NCI-H345 treated with DMSO at 0.1 percent for 48 hours (cell line): ENCODE results near the gene TBC1D25.
A peak's percentile ranks its signal among the peaks of the same experiment; 100 is the strongest.

ENCODE experiments used
- DNase-seq: peaks from one replicate; lab custom pipeline; 2025; ENCODE audit not compliant: unreplicated experiment; lab: John Stamatoyannopoulos, UW

TBC1D25 gene, protein sequence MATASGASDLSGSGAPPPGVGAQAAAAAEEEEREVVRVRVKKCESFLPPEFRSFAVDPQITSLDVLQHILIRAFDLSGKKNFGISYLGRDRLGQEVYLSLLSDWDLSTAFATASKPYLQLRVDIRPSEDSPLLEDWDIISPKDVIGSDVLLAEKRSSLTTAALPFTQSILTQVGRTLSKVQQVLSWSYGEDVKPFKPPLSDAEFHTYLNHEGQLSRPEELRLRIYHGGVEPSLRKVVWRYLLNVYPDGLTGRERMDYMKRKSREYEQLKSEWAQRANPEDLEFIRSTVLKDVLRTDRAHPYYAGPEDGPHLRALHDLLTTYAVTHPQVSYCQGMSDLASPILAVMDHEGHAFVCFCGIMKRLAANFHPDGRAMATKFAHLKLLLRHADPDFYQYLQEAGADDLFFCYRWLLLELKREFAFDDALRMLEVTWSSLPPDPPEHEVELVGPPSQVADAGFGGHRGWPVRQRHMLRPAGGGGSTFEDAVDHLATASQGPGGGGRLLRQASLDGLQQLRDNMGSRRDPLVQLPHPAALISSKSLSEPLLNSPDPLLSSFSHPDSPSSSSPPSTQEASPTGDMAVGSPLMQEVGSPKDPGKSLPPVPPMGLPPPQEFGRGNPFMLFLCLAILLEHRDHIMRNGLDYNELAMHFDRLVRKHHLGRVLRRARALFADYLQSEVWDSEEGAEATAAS

DNA sequence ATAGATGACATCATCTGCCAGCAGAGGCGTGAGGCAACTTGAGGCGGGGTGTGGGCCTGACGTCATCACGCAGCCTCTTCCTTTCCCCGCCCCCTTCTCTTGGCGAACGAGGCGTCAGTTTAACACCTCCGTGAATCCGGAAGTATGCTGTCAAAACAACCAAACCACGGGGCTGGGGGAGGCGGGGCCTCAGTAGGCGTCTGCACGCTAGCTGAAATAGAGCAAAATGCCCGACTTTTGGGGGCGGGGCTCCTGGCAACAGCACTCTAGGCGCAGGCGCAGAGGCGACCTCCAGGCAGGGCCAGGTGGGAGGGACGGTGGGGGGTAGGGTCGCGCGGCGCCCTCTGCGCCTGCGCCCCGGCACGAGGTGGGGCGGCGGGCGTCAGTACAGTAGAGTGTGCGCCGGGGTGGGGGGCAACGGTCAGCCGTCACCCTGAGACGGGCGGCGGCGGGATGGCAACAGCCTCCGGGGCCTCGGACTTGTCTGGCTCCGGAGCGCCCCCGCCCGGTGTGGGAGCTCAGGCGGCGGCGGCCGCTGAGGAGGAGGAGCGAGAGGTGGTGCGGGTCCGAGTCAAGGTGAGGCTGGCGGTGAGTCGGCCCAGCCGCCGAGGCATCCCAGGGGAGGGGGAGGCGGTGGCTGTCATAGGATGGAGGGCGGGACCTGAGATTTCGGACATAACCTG is at the start of gene TBC1D25:
Gene TBC1D25, plus strand, starts transcription at position 370 of the 683 bp plus-strand sequence. Its CDS starts 84 bp downstream, at position 454.
- DNase-seq = peak; percentile 89

DNA sequence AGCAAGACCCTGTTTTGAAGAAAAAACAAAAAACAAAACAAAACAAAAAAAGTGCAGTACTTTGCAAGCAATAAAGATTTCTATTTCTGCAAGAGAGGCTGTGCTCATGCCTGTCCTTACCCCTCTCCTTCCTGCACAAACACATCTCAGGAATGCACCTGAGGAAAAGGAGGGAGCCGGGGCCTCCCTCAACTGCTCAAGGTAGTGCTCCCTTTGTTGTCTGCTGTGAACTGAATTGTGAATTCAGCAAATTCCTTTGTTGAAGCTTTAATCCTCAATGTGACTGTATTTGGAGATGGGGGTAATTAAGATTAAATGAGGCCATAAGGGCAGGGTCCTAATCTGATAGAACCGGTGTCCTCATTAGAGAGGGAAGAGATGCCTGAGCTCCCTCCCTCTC is 49.6 kb upstream of the TBC1D25 start:
- DNase-seq = no peak

DNA sequence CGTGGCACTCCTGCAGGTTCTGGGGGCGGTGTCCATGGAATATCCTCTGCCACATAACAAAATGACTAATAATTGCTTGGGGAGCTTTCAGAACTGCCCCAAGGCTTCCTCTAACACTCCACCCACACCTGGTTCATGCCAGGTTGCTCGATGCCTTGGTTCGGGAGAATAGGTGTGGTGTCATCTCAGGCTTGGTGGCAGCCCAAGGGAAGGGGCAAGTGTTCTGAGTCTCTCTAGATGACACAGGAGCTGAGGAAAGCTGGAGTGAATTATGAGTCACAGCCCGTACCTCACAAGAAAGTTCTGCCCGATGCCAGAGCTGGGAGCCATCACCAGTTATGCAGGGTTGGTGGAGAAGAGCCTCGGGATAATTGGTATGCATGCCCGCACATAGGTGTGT is 48.9 kb upstream of the TBC1D25 start:
- DNase-seq = no peak

DNA sequence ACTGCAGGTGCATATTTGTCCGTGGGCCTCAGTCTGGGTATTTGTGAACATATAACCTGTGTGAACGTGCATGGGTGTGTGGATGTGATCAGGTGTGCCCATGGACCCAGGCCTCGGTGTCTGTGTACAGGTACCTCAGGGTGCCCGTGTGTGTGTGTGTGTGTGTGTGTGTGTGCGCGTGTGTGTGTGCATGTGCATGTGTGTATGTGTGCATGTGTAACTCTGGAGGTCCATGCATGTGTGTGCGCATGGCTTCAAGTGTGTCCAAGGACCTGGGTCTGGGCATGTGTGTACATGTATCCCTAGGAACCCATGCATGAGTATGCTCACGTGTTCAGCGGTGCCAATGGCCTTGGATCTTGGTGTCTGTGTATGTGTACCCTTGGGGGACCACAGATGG is 47.7 kb upstream of the TBC1D25 start:
- DNase-seq = no peak

DNA sequence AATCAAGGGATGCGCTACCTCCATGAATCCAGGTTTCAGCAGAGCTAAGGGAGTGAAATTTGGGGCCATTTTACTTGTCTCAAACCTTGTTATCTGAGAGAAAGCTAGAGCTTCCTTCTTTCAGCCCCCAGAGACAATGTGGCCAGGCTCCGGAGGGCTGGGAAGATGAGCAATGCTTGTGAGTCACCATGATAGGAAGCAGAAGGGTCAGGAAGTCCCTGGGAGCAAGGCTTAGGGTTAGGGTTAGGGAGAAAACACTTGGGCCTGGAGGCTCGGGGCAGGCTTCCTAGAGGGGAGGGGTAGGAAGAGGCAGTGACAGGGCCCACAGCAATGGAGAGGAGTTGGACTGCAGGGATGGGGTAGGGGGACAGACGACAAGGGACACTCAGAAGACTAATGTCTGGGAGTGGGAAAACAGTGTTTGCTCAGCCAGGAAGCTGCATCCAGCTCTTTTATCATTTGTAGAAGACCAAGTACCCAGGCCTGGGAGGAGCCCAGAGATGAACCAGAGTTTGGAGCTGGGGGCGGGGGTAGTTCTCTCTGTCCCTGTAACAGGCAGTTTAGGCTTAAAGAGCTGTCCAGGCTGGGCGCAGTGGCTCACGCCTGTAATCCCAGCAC is 47.1 kb upstream of the TBC1D25 start:
- DNase-seq = no peak

DNA sequence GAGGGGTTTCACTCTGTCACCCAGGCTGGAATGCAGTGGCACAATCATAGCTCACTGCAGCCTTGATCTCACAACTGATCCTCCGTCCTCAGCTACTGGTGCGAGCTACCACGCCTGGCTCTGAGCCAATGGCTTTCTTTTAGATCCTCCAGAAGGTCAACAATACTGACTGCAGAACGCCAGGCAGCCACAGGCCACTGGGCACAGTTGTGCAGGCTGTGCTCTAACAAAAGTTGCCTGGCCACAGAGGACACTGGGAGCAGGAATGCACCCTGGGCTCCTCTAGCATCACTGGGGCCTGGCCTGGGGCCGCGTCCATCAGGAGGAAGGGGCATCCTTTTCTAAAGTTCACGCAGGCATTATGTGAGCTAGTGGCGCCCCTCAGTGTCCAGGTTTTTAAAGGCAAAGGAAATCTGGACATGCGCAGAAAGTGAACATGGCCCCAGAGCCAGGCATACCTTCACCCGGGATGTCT is 45.6 kb upstream of the TBC1D25 start:
- DNase-seq = no peak

DNA sequence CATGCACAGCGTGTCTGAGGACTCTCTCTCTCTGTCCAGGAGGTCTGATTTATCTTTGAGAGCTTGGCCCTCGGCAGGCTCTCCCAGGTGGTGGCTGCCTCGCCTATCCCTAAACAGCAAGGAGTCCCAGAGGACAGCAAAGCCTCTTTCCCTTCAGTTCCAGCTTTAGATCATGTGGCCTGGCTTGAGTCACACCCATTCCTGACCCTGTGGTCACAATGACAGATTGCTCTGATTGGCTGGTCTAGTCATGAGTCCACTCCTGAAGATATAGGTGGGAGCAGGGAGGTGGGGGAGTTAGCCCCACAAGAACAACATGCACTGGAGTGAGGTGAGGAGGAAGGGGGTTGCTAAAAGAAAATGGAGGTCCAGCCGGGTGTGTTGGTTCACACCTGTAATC is 42.9 kb upstream of the TBC1D25 start:
- DNase-seq = no peak

DNA sequence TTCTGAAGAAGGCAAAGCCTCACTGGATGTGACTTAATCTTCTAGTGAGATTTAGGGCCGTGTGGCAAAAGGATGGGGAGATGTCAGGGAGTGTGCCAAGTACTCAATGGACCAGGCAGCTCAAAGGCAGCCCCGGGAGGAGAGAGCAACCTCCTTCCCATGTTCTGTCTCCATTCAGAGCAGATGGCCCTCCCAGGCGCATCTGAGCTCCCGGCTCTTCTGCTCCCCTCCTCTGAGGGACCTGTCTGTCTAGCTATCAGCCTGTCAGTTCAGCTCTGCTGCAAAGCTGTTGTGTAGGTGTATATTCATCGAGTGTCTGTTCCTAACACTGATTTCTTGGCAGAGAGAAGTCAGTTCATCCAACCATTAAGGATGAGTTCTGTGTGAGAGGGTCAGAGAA is 41.6 kb upstream of the TBC1D25 start:
- DNase-seq = no peak

DNA sequence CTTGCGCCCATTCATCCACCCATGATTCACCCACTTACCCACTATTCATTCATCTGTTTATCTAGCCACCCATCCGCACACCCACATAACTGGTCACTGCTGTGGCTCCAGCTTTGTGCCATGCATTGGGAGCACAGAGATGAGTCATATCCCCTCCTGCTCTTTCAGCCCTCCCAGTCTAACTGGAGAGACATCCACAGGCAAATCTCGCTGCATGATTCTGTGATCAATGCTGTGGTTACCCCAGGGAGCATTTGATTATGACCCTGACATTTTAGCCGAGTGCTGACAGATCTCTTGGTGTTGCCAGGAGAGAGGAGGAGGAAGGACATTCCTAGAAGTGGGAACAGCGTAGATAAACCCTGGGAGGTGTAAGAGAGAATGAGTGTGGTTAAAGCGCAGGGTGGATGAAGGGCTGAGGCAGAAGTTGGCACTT is 41.1 kb upstream of the TBC1D25 start:
- no peak for DNase-seq

DNA sequence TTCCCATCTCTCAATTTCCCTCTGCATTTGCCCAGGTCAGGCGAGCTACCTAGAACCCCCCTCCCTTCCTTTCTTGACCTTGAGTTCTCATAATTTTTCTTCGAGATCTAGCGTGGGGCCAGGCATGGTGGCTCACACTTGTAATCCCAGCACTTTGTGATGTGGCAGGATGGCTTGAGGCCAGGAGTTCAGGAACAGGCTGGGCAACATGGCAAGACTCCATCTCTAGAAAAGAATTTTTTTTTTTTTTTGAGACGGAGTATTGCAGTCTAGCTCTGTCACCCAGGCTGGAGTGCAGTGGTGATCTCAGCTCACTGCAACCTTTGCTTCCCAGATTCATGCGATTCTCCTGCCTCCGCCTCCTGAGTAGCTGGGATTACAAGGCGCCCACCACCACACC is 35.3 kb upstream of the TBC1D25 start:
- no peak for DNase-seq

DNA sequence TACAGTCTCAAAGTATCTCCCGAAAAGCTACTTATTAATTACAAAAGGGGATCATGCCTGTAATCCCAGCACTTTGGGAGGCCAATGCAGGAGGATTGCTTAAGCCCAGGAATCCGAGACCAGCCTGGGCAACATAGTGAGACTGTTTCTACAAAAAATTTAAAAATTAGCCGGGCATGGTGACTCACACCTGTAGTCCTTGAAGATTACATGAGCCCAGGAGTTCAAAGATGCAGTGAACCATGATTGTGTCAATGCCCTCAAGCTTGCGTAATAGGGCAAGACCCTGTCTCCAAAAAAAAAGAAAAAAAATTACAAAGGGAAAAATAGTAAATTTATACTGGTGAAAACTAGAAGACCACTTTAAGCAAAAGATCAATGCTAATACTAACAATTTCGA is 34.0 kb upstream of the TBC1D25 start:
- DNase-seq = no peak

DNA sequence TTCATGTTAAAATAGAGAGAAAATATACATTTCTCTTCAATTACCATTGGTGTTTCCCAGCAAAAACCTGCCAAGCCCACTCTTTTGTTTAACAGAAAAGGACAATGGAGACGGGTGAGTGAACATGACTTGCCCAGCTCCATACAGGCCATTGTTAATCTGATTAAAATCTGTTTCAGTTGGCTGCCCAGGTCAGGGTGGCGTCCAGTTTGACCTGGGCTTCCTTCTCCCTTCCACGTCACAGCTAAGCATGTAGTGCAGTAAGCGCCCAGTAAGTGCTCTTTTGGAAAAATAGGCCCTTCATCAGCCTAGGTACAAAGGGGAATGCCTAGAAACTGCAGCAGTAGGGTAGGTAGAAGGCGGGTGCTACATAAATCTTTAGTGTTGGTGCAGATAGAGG is 32.3 kb upstream of the TBC1D25 start:
- no peak for DNase-seq

DNA sequence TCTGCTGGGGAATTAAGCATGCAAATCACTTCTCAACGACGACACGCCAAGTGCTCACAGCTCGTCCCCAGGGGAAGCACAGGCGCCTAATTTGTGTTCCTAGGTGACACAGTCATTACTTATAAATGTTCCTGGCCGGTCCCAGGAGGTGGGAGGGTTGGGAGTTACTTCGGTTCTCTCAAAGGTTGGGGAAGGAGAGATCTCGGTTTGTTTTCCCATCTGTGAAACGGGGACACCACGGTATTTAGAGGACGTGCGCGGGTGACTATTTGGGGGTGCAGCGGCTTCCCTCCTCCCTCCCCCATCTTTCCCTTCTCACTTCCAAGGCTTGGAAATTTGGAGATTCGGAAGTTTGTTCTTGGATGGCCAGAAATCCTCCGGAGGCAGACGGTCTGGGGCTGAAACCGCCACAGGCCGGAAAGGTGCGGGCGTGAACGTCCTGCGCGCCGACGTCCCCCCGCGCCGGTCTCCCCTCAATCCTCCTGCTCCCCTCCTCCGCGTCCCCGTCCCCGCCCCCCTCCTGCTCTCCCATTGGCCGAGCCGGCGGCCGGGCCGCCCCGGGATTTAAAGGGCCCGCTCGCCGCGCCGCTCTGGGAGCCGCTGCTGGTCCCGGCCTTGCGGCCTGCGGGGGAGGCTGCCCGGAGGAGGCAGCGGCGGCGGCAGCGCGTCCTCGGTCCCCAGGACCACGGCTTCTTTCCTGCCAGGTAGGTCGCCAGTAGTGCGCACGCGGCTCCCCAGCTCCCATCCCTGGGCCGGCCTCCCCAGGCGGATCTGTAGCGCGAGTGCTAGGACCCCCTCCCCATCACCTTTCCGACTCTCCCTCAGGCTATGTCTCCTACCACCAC is 30.9 kb upstream of the TBC1D25 start, which contains the start of gene PORCN:
Gene PORCN, plus strand, starts transcription at position 593 of the 845 bp plus-strand sequence. CDS start 829 bp downstream, outside the sequence.
- DNase-seq = peak; percentile 21

DNA sequence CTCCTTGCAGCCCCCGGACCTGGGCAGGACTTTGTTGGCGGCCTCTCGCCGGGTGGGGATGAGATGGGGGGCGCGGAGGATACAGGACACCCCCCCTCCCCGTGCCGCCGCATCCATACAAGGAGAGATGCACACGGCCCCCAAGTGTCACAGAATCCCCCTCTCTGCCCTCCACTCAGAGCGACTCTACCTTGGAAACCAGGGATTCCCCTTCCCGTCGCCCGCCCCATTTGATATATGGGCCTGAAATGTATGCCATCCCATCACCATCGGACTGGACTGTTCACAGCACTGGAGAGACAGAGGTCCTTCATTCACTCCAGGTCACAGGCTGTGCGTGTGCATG is 30.3 kb upstream of the TBC1D25 start:
- no peak for DNase-seq

DNA sequence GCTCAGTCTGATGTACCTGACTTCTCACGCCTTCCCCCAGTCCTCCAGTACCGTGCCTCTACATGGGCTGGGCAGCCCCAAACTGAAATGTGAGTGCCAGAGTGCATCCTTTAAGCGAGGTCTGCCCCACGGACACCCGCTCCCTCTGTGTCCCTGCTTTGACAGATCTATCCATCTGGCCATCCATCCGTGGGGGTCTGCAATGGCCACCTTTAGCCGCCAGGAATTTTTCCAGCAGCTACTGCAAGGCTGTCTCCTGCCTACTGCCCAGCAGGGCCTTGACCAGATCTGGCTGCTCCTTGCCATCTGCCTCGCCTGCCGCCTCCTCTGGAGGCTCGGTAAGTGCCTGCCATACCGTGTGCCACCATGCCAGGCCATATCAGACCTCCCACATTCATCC is 29.9 kb upstream of the TBC1D25 start:
- no peak for DNase-seq

DNA sequence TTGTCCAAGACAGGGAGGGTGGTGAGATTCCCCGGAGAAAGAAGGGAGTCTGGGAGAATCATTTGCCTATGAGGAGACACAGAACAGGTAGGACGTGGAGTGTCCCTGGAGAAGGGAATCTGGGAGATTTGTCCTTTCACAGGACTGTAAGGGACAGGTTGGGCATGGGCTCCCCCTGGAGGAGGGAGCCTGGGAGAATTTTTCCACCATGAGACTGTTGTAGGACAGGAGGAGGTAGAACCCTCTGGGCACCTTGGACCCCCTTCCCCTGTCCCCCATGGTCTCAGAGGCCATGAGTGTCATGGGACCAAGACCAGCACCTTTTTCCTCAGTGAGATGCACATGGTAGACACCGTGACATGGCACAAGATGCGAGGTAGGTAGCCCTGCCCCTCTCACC is 28.0 kb upstream of the TBC1D25 start:
- DNase-seq = no peak

DNA sequence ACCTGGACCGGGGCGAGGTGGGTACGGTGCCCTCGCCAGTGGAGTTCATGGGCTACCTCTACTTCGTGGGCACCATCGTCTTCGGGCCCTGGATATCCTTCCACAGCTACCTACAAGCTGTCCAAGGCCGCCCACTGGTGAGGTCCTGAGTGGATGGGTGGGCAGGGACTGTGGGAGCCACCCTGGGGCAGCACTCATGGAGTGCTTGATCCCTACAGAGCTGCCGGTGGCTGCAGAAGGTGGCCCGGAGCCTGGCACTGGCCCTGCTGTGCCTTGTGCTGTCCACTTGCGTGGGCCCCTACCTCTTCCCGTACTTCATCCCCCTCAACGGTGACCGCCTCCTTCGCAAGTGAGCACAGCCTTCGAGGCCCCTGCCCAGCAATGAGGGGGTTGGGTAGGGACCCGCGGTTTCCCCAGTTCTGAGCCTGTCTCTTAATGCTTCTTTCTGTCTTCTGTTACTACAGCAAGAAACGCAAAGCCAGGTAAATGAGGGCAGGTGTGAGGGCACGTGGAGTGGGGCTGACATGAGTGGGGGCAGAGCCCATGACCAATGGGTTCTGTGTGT is 27.1 kb upstream of the TBC1D25 start:
- no peak for DNase-seq

DNA sequence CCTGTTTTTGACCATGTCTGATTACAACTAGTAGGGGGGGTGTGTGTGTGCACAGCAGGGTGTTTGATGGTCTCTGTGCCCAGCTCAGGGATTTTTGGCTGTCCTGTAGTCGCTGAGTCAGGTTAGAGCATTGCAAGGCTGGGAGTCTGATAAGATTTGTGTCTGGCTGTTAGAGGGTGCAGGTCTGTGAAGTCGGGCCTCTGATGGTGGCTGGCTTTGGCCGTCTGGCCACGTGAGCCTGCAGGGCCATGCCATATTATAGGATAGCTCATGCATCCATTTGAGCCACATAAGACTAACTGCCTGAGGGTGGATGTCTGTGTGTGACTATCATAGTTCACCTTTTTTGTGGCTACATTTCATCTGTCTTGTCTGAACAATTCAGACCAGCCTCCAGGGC is 25.8 kb upstream of the TBC1D25 start:
- no peak for DNase-seq

DNA sequence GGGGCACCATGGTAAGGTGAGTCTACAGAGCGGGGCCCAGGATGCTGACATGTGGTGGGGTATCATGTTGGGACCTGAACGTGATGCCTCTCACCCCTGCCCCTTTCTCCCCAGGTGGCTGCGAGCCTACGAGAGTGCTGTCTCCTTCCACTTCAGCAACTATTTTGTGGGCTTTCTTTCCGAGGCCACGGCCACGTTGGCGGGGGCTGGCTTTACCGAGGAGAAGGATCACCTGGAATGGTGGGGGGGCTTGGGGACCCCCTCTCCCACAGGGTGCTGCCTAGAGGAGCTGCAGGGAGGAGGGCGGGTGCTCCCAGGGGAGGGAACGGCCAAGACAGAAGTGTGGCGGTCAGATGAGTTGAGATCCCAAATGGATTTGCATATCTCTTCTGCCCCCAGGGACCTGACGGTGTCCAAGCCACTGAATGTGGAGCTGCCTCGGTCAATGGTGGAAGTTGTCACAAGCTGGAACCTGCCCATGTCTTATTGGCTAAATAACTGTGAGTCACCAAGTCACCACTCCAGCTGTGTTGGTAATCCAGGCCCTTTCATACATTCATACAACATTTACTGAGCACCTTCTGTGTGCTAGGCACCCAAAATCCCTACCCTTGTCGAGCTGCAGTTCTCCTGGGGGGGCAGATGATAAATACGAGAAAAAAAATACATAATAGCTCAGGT is 25.2 kb upstream of the TBC1D25 start:
- no peak for DNase-seq
